Measurements from ENCODE around the gene STKLD1.

STKLD1 gene

DNA sequence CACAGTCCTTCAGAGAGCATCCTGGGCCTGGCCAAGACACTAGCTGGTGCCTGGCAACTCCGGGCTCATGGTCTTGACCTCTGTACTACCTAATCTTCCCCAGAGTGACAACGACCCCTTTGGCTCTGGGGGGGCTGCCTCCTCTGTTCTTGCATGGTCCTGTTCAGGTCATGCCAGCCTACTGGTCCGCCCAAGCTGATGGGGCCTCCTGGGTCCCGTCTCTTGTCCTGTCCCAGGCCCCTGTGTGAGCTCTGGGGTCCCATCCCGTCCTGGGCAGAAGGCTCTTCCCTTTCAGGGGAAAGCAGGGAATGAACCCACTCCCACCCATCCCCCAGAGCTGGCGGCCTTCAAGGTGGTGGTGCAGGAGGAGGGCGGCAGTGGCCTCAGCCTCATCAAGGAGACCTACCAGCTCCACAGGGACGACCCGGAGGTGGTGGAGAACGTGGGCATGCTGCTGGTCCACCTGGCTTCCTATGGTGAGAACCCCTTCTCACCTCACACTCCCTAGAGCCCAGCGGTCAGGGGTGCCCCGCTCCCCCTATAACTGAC, 28.4 kb downstream of the STKLD1 start:
- H3K4me3 ChIP-seq (ENCODE audit: low read depth, low read length) = no peak overlapping the region
- TF ChIP-seq, protein P1, sequence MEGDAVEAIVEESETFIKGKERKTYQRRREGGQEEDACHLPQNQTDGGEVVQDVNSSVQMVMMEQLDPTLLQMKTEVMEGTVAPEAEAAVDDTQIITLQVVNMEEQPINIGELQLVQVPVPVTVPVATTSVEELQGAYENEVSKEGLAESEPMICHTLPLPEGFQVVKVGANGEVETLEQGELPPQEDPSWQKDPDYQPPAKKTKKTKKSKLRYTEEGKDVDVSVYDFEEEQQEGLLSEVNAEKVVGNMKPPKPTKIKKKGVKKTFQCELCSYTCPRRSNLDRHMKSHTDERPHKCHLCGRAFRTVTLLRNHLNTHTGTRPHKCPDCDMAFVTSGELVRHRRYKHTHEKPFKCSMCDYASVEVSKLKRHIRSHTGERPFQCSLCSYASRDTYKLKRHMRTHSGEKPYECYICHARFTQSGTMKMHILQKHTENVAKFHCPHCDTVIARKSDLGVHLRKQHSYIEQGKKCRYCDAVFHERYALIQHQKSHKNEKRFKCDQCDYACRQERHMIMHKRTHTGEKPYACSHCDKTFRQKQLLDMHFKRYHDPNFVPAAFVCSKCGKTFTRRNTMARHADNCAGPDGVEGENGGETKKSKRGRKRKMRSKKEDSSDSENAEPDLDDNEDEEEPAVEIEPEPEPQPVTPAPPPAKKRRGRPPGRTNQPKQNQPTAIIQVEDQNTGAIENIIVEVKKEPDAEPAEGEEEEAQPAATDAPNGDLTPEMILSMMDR (IDR thresholded peaks at IDR 0.05; ENCODE audit: insufficient read depth, low read length, missing control alignments) = no peak
- DNase-seq (ENCODE audit: low read depth, low spot score) = no peak
- CTCF ChIA-PET = interaction anchor here (1.1 to 3.5 kb wide), 4 partner anchors 9 to 82 kb away, joined by 3 to 31 read pairs (median 5); partner anchors contain the start of gene REXO4
- POLR2A ChIA-PET = interaction anchor here (0.5 kb wide), 1 partner anchor 28 kb away, joined by 3 read pairs; no protein-coding TSS in a partner anchor

DNA sequence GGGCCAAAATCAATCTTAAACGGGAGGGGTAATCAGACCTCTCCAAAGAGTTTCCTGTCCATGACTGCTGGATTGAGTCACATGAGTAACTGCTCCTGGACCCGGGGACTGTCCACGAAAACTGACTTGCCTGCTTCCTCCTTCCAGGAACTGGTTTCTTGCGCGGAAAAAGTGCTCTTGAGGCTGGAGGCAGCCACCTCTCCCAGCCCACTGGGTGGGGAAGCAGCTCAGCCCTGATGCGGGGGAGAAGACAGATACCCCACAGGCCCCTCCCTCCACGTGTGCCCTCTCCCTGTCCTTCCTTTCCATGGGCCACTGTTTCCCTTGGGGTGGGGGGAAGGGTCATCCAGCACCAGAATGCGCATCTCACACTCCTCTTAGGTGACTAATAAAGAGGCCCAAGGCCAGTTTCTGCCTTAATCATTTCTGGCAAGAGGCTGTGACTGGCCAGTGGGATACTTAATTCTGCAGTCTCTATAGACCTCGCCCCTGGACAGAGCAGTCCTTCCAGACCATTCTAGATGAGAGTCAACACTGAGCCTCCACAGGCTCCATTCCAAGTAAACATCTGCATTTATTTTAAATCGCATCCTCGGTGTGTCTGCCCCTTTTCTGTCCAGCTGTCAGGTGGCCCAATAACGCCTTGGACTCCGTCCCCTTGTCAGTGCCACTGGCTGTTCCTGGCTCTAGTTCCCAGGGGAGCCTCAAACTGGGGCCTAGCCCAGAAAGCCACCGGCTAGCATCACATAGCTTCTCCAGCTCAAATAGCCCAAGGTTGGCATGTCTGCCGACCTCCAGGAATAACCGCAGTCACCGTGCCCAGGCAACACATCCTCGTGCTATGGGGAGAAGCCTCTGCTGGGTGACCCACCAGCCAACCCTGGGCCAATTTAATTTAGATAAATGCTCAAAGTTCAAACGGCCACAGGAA, 29.6 kb downstream of the STKLD1 start:
- ChIA-PET CTCF (interaction anchor here (0.8 to 3.5 kb wide), 12 partner anchors 8 to 84 kb away, joined by 3 to 31 read pairs (median 3); partner anchors contain the start of gene REXO4), POLR2A (no interaction called here)
- no peak for DNase-seq (ENCODE audit: low read depth, low spot score)
- TF ChIP-seq, protein P1 (IDR thresholded peaks at IDR 0.05; ENCODE audit: insufficient read depth, low read length, missing control alignments) = no peak
- no peak overlapping the region for H3K4me3 ChIP-seq (ENCODE audit: low read depth, low read length)

DNA sequence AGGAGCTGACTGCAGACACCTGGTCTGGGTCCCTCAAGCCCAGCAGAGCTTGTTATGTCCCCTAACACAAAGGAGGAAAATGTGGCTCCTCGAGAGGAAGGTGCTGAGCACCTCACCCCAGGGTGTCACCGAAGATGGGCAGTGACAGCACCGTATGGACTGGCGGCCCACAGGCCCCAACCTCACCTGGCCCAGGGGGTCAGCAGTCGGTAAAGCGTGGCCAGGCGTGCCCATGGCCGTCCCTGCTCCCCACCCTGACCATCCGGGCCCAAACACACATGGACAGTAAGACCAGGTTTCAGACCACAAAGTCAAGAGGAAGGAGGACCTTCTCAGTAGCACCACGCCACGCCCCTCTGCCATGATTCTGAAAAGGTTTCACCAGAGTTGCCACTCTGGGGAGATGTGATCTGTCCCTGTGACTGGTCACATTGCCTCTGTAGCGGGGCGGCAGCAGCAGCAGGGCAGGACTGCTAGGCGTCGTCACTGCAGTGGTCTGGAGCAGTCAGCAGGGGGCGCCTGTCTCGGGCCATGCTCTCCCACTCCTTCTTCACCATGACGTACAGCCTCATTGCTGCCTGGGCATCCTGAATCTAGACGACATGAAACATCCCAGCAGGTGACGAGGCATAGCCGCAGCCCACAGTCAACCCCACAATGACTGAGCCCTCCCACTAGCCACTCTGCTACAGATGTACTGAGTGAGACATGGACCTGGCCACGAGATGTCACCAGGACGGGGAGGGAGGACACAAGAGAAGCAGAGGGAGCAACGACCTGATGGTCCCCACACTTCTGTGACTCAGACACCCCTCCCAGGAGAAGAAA, 30.5 kb downstream of the STKLD1 start:
- ChIA-PET POLR2A (no interaction called here), CTCF (interaction anchor here (0.8 to 3.5 kb wide), 12 partner anchors 9 to 83 kb away, joined by 3 to 31 read pairs (median 3); partner anchors contain the start of gene REXO4)
- no peak overlapping the region for H3K4me3 ChIP-seq (ENCODE audit: low read depth, low read length)
- TF ChIP-seq, protein P1 (IDR thresholded peaks at IDR 0.05; ENCODE audit: insufficient read depth, low read length, missing control alignments) = peak; percentile 96
- no peak for DNase-seq (ENCODE audit: low read depth, low spot score)

DNA sequence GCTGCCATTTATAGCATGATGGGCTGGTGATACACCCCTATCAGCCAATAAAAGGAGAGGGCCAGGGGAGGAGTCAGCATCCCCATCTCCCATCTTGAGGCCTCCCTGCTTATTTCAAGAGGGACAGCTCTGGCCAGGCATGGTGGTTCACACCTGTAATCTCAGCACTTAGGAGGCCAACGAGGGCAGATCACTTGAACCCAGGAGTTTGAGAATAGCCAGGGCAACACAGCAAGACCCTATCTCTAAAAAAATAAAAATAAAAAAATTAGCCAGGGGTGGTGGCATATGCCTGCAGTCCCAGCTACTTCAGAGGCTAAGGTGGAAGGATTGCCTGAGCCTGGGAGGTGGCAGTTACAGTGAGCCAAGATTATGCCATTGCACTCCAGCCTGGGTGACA, 31.9 kb downstream of the STKLD1 start:
- no peak overlapping the region for H3K4me3 ChIP-seq (ENCODE audit: low read depth, low read length)
- no peak for DNase-seq (ENCODE audit: low read depth, low spot score)
- ChIA-PET CTCF (interaction anchor here (1.0 to 1.7 kb wide), 4 partner anchors 8 to 30 kb away, joined by 3 to 7 read pairs (median 4); no protein-coding TSS in a partner anchor), POLR2A (no interaction called here)
- TF ChIP-seq, protein P1 (IDR thresholded peaks at IDR 0.05; ENCODE audit: insufficient read depth, low read length, missing control alignments) = no peak

DNA sequence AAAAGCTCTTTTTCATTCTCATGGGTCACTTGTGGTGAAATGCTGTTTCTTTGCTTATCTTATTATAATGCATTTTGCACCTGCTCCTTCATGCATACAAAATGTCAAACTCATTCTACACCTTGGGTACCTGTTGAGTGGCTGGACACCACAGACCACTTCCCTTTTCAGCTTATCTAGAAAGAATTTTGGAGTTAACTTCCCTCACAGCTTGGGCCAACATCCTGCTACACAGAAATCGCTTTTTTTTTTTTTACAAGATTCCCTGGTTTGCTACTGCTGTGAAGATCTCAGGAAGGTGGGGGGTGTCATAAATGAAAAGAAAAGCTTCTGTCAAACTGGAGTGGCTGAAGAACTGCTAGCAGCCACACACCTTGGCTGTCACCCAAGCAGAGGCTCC, 39.0 kb downstream of the STKLD1 start:
- ChIA-PET CTCF (interaction anchor here (1.3 to 3.4 kb wide), 2 partner anchors 10 to 38 kb away, joined by 3 to 31 read pairs; no protein-coding TSS in a partner anchor), POLR2A (no interaction called here)
- no peak overlapping the region for H3K4me3 ChIP-seq (ENCODE audit: low read depth, low read length)
- TF ChIP-seq, protein P1 (IDR thresholded peaks at IDR 0.05; ENCODE audit: insufficient read depth, low read length, missing control alignments) = no peak
- DNase-seq (ENCODE audit: low read depth, low spot score) = no peak

All from AG04449 (cell line).